ENCODE results near the gene PPM1J. TPM values are rescaled to one million over a fixed set of nuclear protein-coding genes. Genes with fewer than 3 reads are reported as not detected.

Gene PPM1J
- total and polyA plus RNA-seq, 9 of the 15 experiments (the other 6 are each of a cell fraction or from before 2014, with no cell fraction given) = 0.25 to 10.5 (median 4.2) TPM

- TF ChIP-seq RBM39 (optimal IDR thresholded peaks at IDR 0.05; ENCODE audit: low read depth, low read length) (peak; percentile 21), THRAP3 (IDR thresholded peaks at IDR 0.05; ENCODE audit: borderline replicate concordance) (no peak), TSC22D4 (tag; IDR thresholded peaks at IDR 0.05) (no peak), NFXL1 (CRISPR knock-in tag; IDR thresholded peaks at IDR 0.05) (no peak), ATF6 (CRISPR knock-in tag; IDR thresholded peaks at IDR 0.05) (no peak), DDX20 (tag; IDR thresholded peaks at IDR 0.05; ENCODE audit: low read depth) (no peak), DIDO1 (tag; IDR thresholded peaks at IDR 0.05; ENCODE audit: low read depth) (no peak), ZBED1 (IDR thresholded peaks at IDR 0.05) (peak; percentile 76), CREB5 (CRISPR knock-in tag; IDR thresholded peaks at IDR 0.05) (0 out of 2 replicates have a peak, but pooled peaks have one; percentile 14), GTF3C2 (IDR thresholded peaks at IDR 0.05; ENCODE audit: borderline replicate concordance, extremely low read depth, insufficient read length) (no peak), SLC30A9 (CRISPR knock-in tag; IDR thresholded peaks at IDR 0.05) (no peak), HOXB6 (CRISPR knock-in tag; IDR thresholded peaks at IDR 0.05; ENCODE audit: borderline replicate concordance) (no peak), VEZF1 (CRISPR knock-in tag; IDR thresholded peaks at IDR 0.05) (peak; percentile 92), CCAR2 (IDR thresholded peaks at IDR 0.05; ENCODE audit: low read depth, low read length) (no peak), SMARCA4 (IDR thresholded peaks at IDR 0.05) (peak; percentile 77), TGIF2 (CRISPR knock-in tag; IDR thresholded peaks at IDR 0.05) (no peak), CBX1 (IDR thresholded peaks at IDR 0.05; ENCODE audit: low read depth) (0 out of 2 replicates have a peak, but pooled peaks have one; percentile 72), ZBTB9 (CRISPR knock-in tag; IDR thresholded peaks at IDR 0.05) (0 out of 2 replicates have a peak, but pooled peaks have one; percentile 12)
Measured at GRCh38 chr1:112704934-112705627, 10.1 kb downstream of the PPM1J start (continued).
